RPMI8226 (cell line): ENCODE data around the gene TNFSF13.

Experiments used
- DNase-seq: peaks from one replicate; pipeline ENCODE4 v3.0.0-alpha.2; 2015

TNFSF13 gene

DNA sequence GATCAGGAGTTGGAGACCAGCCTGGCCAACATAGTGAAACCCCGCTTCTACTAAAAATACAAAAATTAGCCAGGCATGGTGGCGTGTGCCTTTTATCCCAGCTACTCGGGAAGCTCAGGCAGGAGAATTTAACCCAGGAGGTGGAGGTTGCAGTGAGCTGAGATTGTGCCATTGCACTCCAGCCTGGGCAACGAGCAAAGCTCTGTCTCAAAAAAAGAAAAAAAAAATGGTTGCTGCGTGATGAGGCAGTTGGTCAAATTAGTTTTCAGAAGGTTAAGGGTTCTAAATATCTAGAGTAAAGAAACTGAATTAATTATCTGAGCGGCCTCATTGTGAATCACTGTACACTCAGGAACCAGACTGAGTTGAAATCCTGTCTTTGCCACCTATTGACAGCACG lies 17.4 kb downstream of the TNFSF13 start:
- no peak for DNase-seq

DNA sequence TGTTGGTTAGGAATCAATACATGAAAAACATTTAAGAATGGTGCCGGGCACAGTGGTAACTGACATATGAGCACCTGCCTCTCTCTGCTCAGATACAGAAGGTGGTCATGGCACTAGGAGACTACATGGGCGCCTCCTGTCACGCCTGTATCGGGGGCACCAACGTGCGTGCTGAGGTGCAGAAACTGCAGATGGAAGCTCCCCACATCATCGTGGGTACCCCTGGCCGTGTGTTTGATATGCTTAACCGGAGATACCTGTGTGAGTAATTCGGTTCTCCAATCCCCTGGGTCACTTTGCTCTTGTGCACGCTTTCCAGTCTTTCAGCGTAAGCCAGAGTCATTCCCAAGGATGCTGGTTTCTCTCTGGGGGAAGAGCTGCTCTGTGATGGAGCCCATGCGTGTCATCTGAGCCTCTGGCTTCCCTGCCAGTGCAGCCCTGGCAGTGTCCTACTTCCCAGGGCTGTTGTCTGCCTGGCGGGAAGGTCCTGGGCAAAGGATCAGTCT lies 17.9 kb downstream of the TNFSF13 start:
- DNase-seq: no peak

DNA sequence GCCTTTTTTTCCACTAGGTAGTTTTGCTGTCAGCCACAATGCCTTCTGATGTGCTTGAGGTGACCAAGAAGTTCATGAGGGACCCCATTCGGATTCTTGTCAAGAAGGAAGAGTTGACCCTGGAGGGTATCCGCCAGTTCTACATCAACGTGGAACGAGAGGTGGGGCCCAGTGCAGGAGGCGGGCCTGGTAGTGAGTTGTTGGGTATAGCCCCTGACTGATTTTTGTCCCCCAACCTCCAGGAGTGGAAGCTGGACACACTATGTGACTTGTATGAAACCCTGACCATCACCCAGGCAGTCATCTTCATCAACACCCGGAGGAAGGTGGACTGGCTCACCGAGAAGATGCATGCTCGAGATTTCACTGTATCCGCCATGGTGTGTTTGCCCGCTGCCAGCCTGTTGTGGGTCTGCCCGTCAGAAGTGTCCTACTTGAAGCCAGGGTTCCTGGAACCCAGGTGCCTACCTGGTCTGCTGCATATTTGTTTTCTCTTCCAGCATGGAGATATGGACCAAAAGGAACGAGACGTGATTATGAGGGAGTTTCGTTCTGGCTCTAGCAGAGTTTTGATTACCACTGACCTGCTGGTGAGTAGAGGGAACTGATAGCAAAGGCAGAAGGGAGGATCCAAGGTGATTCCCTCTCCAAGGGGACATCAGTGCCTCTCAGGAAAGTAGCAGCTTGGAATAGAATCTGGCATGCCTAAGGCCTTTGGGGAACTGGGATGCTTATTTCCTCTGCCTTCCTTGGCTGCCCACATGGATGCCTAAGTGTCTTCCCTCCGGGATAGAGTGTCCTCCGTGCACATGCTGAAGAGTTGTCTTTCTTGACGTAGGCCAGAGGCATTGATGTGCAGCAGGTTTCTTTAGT lies 19.0 kb downstream of the TNFSF13 start:
- no peak for DNase-seq

DNA sequence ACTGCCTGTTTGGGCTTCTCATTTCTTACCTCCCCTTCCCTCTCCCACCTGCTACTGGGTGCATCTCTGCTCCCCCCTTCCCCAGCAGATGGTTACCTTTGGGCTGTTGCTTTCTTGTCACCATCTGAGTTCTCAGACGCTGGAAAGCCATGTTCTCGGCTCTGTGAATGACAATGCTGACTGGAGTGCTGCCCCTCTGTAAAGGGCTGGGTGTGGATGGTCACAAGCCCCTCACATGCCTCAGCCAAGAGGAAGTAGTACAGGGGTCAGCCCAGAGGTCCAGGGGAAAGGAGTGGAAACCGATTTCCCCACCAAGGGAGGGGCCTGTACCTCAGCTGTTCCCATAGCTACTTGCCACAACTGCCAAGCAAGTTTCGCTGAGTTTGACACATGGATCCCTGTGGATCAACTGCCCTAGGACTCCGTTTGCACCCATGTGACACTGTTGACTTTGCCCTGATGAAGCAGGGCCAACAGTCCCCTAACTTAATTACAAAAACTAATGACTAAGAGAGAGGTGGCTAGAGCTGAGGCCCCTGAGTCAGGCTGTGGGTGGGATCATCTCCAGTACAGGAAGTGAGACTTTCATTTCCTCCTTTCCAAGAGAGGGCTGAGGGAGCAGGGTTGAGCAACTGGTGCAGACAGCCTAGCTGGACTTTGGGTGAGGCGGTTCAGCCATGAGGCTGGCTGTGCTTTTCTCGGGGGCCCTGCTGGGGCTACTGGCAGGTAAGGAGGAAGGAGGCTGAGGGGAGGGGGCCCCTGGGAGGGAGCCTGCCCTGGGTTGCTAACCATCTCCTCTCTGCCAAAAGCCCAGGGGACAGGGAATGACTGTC lies 20.7 kb downstream of the TNFSF13 start, which contains the start of gene CD68:
CD68 (plus strand) TSS at position 638 of the 833 bp plus-strand sequence; CDS start at position 678, 40 bp downstream.
- DNase-seq: peak; percentile 86

DNA sequence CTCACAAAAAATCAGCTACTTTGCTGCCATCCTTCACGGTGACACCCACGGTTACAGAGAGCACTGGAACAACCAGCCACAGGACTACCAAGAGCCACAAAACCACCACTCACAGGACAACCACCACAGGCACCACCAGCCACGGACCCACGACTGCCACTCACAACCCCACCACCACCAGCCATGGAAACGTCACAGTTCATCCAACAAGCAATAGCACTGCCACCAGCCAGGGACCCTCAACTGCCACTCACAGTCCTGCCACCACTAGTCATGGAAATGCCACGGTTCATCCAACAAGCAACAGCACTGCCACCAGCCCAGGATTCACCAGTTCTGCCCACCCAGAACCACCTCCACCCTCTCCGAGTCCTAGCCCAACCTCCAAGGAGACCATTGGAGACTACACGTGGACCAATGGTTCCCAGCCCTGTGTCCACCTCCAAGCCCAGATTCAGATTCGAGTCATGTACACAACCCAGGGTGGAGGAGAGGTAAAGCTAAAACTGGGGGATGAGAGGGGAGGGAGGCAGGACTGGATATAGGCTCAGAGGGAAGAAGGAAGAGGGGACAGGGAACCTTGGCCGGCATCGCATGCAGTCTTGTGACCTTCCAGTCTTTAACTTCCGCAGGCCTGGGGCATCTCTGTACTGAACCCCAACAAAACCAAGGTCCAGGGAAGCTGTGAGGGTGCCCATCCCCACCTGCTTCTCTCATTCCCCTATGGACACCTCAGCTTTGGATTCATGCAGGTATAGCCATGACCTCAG lies 21.5 kb downstream of the TNFSF13 start:
- no peak for DNase-seq

DNA sequence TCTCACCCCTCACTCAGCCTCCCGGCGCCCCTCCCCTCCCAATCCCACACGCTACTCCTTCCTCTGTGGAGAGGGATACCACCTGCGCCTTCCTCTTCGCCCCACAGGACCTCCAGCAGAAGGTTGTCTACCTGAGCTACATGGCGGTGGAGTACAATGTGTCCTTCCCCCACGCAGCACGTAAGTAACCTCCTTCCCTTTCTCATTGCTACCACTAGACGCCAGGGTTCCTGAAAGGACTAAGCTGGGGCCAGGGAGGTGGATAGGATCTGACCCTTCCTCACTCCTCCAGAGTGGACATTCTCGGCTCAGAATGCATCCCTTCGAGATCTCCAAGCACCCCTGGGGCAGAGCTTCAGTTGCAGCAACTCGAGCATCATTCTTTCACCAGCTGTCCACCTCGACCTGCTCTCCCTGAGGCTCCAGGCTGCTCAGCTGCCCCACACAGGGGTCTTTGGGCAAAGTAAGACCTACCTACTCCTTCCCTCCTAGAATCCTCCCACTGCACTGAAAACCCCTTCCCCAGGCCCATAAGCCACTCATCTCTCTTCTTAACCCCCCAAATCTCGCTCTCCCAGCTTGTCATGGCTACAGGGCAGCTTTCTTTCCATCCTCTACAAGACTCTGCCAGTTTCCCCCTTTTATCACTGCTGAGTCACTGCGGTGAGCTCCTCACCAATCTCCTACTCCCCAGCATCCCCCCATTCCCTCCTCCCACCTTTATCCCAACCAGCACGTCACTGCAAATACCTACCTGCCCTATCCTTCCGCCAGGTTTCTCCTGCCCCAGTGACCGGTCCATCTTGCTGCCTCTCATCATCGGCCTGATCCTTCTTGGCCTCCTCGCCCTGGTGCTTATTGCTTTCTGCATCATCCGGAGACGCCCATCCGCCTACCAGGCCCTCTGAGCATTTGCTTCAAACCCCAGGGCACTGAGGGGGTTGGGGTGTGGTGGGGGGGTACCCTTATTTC lies 22.3 kb downstream of the TNFSF13 start:
- no peak for DNase-seq

DNA sequence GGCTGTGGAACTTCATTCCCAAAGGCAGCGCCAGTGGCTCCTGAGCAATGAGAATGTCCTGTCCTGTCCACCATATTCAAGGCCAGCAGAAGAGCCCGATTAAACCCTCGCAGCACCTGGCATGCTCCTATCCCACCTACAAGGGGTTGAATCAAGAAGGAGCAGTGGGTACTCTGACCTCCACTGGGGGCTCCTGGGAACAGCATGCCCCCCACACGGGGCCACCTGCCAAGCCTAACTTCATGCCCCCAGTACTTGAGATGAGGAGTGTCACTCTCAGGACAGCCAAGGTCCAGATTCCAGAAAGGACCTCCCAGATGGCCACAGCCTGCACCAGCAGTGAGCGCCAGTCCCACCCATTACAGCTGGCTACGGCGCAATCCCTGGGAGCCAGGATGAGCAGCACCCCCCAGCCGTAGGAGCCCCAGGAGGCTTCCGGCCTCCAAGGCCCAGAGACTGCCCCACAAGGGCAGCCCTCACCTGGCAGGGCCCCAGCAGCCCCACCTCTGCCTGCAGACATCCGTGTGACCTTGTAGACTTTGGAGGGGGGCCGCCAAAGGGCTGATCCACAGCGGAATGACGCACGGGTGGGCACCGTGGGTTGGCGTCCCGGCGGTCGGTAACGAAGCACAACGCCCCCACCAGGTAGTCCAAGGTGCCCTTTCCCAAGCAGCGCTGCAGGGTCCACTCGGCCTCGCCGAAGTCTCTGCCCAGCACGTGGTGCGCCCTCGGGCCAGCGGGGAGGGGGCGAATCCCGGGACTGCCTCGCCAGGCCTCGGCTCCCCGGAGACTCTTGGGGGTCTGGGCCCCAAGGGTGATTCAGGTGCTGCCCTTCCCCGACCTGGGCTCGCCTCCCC lies 24.1 kb downstream of the TNFSF13 start:
- DNase-seq: no peak

DNA sequence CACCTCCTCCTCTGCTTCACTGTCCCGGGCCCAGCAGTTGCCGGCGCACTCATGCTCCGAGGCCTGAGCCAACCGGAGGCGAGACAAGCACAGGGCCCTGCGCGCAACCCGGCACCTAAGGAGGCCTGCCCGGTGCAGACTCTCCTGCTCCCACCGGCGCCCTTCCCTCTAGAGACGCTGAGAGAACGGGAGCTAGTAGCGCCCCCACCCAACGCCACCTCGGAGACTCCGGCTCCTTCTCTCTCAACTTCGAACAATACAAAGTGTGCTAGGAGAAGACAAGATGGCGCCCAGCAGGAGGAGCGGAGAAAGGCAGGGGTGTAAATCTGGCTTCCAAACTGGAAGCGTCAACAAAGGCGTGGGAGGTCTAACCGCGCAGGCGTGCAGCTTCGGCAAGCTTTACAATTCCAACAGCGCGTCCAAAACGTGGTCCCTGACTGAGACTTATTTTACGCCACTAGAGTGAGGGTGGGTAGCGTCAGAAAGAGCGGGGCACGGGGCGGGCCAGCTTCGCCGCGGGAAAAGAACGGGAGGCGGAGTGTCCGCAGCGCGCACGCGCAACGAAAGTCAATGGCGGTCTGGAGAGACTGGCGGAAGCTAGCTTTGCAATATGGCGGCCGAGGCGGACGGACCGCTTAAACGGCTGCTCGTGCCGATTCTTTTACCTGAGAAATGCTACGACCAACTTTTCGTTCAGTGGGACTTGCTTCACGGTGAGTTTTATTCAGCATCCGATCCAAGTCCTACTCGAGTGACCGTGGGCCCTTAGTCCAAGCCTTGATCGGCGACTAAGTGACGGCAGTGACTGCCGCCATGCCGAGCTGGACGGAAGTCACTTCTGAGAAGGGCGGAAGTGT lies 24.9 kb downstream of the TNFSF13 start, which contains the start of gene MPDU1:
MPDU1 (plus strand) TSS at position 600 of the 857 bp plus-strand sequence; CDS start at position 611, 11 bp downstream.
- DNase-seq: peak; percentile 94

DNA sequence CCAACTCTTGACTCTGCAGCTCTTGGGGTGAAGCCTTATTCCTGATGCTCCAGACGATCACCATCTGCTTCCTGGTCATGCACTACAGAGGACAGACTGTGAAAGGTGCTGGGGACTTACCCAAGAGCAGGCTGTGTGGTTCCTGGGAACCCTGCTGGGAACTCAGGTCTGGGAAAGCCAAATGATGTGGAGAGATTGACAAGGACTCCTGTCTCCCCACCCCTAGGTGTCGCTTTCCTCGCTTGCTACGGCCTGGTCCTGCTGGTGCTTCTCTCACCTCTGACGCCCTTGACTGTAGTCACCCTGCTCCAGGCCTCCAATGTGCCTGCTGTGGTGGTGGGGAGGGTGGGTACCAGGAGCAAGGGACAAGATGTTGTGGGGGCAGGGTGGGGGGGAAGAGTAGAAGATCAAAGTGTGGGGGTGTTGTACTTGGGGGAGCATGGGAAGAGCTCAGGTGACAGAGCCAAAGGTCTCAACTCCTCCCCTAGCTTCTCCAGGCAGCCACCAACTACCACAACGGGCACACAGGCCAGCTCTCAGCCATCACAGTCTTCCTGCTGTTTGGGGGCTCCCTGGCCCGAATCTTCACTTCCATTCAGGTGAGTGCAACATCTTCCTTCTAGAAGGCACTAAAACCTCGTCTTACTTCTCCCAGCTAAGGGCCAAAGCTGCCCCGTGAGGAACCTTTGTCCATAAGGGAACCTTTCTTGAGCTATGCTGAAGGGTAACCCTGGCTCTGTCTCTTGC lies 28.3 kb downstream of the TNFSF13 start:
- no peak for DNase-seq

DNA sequence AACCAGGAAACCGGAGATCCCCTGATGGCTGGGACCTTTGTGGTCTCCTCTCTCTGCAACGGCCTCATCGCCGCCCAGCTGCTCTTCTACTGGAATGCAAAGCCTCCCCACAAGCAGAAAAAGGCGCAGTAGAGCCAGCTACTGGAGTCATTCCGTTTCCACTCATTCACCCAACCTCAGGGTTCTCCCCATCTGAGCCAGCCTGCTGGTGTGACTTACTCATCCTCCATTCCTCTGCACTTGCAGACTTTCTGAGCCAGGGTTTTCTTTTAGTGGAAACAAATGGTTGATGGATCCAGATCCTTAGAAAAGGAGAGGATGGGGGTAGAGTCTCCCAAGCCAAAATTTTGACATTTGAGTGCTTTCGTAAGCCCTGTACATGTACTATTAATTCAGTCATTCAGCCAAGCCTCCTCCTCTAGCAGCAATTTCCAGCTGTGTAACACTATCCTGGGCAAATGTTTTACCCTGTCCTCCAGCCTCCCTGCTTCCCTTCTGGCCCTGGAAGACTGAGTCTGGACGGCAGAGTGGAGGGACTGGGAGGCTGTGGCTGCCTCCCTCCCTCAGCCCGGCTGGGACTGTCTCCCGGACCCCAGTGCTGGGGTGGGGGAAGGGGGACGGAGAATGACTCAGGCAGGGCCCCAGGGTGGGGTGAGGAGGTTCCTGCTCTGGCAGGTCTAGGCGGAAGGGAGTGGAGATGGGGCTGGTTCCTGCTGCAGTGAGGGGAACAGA lies 29.0 kb downstream of the TNFSF13 start:
- no peak for DNase-seq

DNA sequence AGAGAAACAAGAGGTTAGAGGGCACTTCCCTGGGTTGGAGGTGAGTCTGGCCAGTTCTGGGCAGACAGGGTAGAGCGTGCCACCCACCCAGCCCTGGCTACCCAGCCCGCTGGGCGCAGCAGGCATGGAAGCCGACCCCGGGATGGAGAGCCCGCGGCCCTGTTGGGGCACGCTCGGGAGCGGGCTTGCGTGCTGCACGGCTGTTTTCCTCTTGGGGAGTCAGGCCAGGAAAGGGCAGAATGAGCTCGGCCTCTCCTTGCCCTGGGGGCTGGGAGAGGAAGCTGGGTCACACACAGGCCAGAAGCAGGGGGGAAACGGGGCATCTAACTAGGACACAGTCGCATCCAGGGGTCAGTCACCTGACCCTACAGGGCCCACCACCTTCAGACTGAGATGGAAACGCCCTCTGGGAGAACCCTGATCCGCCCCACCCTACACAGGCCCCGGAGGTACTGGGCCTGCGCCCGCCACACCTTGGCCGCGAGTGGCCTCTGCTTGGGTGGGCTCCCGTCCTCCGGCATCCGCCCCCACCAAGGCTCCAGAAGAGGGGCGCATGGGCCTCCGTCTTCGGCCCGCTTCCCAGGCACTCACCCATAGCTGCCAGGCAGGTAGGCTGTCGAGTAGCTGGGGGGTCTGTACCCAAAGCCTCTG lies 30.1 kb downstream of the TNFSF13 start:
- no peak for DNase-seq

DNA sequence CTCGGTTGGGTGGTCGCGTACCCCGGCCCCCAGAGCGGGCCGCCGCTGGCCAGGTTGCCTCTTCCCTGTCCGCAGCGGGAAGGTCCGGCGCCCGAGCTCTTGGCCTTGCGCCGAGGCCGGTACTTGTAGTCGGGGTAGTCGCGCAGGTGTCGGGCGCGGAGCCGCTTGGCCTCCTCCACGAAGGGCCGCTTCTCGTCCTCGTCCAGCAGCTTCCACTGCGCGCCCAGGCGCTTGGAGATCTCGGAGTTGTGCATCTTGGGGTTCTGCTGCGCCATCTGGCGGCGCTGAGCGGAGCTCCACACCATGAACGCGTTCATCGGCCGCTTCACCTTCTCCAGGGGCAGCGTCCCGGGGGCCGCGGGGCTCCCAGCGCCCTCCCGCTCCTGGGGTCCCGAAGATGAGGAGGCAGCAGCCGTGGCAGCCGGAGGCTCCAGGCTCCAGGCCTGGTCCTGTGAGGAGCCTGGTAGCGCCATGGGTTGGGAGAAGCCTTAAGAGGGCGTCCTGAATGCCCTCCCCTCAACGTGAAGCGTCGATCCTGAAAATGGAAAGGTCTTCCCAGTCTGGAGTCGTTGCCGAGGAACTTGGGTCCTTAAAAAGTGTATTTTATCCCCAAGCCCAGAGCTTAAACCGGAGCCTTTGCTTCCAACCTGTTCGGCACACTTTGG lies 30.8 kb downstream of the TNFSF13 start:
- DNase-seq: no peak

DNA sequence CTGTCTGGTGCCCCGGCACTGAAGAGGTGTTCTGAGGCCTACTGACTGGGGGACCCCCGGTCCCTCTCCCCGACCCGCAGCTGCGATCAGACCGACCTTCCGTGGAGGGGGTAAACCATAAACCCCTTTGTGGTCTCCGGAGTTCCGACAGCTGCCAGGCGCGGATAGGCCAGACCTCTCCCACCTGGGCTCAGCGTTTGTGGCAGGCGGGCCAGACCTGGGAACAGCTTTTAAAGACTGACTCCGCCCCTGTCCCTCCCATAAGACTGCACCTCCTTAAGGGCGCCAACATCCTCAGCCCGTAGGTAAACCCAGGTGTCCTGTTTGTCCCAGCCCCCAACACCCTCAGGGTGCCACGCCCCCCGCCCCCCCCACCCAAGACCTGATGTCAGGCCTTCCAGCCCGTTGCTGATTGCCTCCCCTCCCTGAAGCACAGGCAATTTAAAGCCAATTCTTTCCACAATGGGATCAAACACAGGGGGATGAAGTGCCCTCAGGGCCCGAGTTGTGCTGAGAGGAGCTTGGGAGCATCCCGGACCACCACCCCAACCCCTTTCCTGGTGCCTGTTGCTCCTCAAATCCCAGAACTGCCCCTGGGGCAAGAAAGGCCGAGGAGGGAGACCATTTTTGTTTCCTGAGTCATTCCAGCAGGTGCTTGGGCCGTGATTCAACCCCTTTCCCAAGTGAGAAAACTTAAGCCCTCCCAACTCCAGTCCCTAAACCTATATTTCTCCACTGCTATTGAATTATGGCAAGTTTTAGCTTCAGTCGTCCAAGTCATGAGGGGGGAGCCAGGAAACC lies 31.5 kb downstream of the TNFSF13 start, which contains the start of gene SOX15:
SOX15 (minus strand) TSS at position 204 of the 801 bp plus-strand sequence. CDS start 418 bp downstream, outside the sequence.
- DNase-seq: no peak

DNA sequence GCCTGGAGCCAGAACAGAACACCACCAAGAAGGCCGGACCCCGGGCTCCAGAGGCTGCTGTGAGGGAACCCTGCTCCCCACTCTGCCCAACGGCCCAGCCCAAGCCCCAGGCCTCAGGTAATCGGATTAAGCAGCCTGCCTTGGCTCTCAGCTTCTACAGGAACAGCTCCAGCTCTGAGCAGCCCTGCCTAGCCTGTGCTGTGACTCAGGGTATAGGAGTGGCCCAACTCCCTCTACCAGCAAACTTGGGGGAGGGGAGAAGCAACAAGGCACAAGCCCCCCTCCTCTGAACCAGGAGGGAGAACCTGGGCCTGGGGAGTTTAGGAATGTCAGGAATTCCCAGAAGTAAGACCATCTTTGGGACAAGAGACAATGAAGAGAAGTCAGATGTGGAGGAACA lies 32.2 kb downstream of the TNFSF13 start:
- DNase-seq: no peak

DNA sequence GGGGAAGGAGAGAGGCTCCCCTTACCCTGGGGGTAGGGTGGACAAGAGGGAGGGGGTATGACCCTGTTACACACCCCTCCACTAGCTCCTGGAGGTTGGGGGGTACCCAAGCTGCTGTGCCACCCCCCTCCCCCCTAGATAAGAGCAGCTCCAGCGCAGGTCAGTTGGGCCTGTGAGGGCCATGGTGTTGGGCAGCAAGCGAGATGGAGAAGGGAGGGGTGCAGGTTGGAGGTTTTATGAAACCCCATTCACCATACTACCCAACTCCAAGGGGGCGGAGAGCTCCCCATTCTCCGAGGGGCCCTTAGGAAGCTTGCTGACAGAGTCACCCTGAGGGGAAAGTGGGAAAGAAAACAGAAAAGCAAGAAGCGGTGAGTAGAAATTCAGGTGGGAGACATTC lies 33.0 kb downstream of the TNFSF13 start:
- DNase-seq: no peak
